Measurements from ENCODE around the gene SHLD3.
"Not testable (repeated sequence)": the region's sequence is repeated elsewhere in the genome, so short reads cannot be mapped to it uniquely, and the experiment has no call there.

- TF ChIP-seq SALL2 (tag by site-specific recombination; IDR thresholded peaks at IDR 0.05; ENCODE audit: borderline replicate concordance); ZNF174 (tag by site-specific recombination; IDR thresholded peaks at IDR 0.05); KLF1 (tag by site-specific recombination; IDR thresholded peaks at IDR 0.05); ZNF518A (tag by site-specific recombination; conservative IDR thresholded peaks at IDR 0.05; ENCODE audit: low read depth); ZNF274 (IDR thresholded peaks at IDR 0.05; ENCODE audit: low read length); ZNF274 (tag by site-specific recombination; IDR thresholded peaks at IDR 0.05; ENCODE audit: borderline replicate concordance); REST (tag by site-specific recombination; IDR thresholded peaks at IDR 0.05); SCRT2 (tag by site-specific recombination; IDR thresholded peaks at IDR 0.05); CTCF (tag by site-specific recombination; IDR thresholded peaks at IDR 0.05); ZNF561 (tag by site-specific recombination; IDR thresholded peaks at IDR 0.05; ENCODE audit: borderline replicate concordance); ELK4 (IDR thresholded peaks at IDR 0.05; ENCODE audit: borderline replicate concordance, low read depth, low read length); INSM2 (tag by site-specific recombination; IDR thresholded peaks at IDR 0.05); YY1 (tag by site-specific recombination; IDR thresholded peaks at IDR 0.05); ZNF837 (tag by site-specific recombination; IDR thresholded peaks at IDR 0.05): not testable (repeated sequence)
These were observed 23.1 kb upstream of the SHLD3 start for GRCh38 chr5:65601761-65602160.

All from HEK293 (cell line).